Vagina (tissue), 2 donors: ENCODE results near the gene FSTL3. TPM values are rescaled to one million over a fixed set of nuclear protein-coding genes. Genes with fewer than 3 reads are reported as not detected.

Source experiments
- DNase-seq, 2 donors: peaks; one replicate each; pipeline ENCODE4 v3.0.0-alpha.2; 2017; ENCODE audit errors: extremely low spot score in 2 of 2
- H3K27ac ChIP-seq: fragments of 200-600 bp; sonication (generic); one replicate; pipeline ENCODE4 v1.5.1; 2019
- H3K27me3 ChIP-seq: fragments of 200-600 bp; sonication (generic); one replicate; pipeline ENCODE4 v1.5.1; 2019
- H3K36me3 ChIP-seq, 2 donors: fragments of 200-600 bp; sonication (generic); one replicate each; pipeline ENCODE4 v1.5.1; 2017 to 2019
- H3K4me1 ChIP-seq: fragments of 200-600 bp; sonication (generic); one replicate; pipeline ENCODE4 v1.5.1; 2019
- H3K4me3 ChIP-seq, 2 donors: fragments of 200-600 bp; sonication (generic); 1 replicate in 1 of 2; 2 replicates in 1 of 2; pipeline ENCODE4 v1.5.1; 2016 to 2019
- H3K9me3 ChIP-seq: fragments of 200-600 bp; sonication (generic); one replicate; pipeline ENCODE4 v1.5.1; 2019
- POLR2A ChIP-seq, 2 donors: fragments of 450-650 bp; IDR thresholded peaks; one replicate each; pipeline ENCODE4 v1.6.1; 2017; ENCODE audit warnings: antibody characterized with exemption in 2 of 2, mild to moderate bottlenecking in 2 of 2, moderate library complexity in 2 of 2
- POLR2AphosphoS5 ChIP-seq, 2 donors: sonication (generic); formaldehyde crosslinking; IDR thresholded peaks; one replicate each; pipeline ENCODE4 v1.9.0; 2017; ENCODE audit warnings: antibody characterized with exemption in 2 of 2, mild to moderate bottlenecking in 2 of 2, low read depth in 1 of 2; ENCODE audit not compliant: insufficient read depth in 1 of 2
- intact Hi-C: fragments of 100-400 bp; cut with DNase I; formaldehyde crosslinking; loops from one replicate; pipeline ENCODE4 v1.15.1; 2023
- total RNA-seq: library from RNA; depleted of rRNA; stranded (reverse); fragments of >200 nt; gene quantifications from one replicate; pipeline ENCODE4 v1.2.3, GENCODE V29; 2016
- TF ChIP-seq, protein P1 (sequence below), 3 experiments: fragments of 450-650 bp in 2 of 3; fragments of 200-600 bp in 1 of 3; sonication (generic) in 1 of 3; IDR thresholded peaks; one replicate each; pipeline ENCODE4 v1.5.1; 2017 to 2019; ENCODE audit warnings: antibody characterized with exemption in 3 of 3, mild to moderate bottlenecking in 2 of 3, moderate library complexity in 2 of 3

FSTL3 gene
- total RNA-seq, 1 donor from 2014 or later = 129 TPM

DNA sequence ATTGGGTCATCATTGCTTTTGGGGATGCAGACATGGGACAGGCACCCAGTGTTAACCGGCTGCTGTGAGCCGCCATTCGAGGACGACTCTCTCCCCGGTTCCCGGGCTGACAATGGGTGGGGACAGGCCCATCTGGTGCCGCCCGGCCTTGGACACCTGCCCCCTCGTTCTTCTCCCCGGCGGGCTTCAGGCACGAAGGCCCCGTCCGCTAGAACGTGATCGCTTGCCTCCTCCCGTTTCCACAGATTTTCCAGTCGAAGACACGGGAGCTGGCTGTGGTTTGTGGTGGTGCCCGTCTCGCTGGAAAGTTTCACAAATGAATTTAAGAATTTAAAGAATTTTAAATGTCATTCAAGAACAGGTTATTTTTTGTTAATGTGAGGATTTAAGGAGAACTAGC, 34.6 kb downstream of the FSTL3 start:
- no peak for DNase-seq
- H3K4me1 ChIP-seq = peaks cover 30% of the 10 kb centered on the region
- H3K27me3 ChIP-seq = no peaks in the 10 kb centered on the region
- H3K4me3 ChIP-seq = peak overlapping the region; percentile 59 to 73
- H3K27ac ChIP-seq = peak overlapping the region; percentile 87
- intact Hi-C loops = no loop called here
- no peaks in the 10 kb centered on the region for H3K36me3 ChIP-seq
- TF ChIP-seq POLR2AphosphoS5 (IDR thresholded peaks at IDR 0.05; ENCODE audit: insufficient read depth in 1 of 2, low read depth in 1 of 2) (no peak), POLR2A (IDR thresholded peaks at IDR 0.05) (no peak)
- TF ChIP-seq, protein P1, sequence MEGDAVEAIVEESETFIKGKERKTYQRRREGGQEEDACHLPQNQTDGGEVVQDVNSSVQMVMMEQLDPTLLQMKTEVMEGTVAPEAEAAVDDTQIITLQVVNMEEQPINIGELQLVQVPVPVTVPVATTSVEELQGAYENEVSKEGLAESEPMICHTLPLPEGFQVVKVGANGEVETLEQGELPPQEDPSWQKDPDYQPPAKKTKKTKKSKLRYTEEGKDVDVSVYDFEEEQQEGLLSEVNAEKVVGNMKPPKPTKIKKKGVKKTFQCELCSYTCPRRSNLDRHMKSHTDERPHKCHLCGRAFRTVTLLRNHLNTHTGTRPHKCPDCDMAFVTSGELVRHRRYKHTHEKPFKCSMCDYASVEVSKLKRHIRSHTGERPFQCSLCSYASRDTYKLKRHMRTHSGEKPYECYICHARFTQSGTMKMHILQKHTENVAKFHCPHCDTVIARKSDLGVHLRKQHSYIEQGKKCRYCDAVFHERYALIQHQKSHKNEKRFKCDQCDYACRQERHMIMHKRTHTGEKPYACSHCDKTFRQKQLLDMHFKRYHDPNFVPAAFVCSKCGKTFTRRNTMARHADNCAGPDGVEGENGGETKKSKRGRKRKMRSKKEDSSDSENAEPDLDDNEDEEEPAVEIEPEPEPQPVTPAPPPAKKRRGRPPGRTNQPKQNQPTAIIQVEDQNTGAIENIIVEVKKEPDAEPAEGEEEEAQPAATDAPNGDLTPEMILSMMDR (IDR thresholded peaks at IDR 0.05) = no peak
- H3K9me3 ChIP-seq = no peaks in the 10 kb centered on the region

DNA sequence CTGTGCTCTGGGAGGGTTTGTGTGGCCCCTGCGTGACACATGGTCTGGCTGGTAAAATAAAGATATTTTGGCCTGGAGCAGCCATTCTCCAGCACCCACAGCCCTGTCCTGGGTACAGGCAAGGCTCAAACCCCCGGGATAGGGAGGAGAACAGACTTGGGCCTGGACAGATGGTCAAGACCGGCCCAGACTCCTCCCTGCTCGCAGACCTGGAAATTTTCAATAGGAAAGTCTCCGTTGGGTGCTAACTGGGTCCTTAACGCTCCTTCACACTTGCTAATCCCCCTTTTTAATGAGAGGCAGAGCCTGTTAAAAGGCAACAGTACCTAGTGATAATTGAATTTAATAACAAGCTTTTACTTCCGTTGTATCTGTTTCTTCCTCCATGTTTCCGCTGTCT, 35.1 kb downstream of the FSTL3 start:
- peaks cover 30% of the 10 kb centered on the region for H3K4me1 ChIP-seq
- no peaks in the 10 kb centered on the region for H3K27me3 ChIP-seq
- H3K27ac ChIP-seq = peak overlapping the region; percentile 87
- no peaks in the 10 kb centered on the region for H3K9me3 ChIP-seq
- DNase-seq = no peak
- peak overlapping the region; percentile 59 to 73 for H3K4me3 ChIP-seq
- intact Hi-C loops = no loop called here
- no peaks in the 10 kb centered on the region for H3K36me3 ChIP-seq
- TF ChIP-seq POLR2A (IDR thresholded peaks at IDR 0.05) (no peak), POLR2AphosphoS5 (IDR thresholded peaks at IDR 0.05; ENCODE audit: insufficient read depth in 1 of 2, low read depth in 1 of 2) (no peak)
- TF ChIP-seq, protein P1 (IDR thresholded peaks at IDR 0.05) = no peak

DNA sequence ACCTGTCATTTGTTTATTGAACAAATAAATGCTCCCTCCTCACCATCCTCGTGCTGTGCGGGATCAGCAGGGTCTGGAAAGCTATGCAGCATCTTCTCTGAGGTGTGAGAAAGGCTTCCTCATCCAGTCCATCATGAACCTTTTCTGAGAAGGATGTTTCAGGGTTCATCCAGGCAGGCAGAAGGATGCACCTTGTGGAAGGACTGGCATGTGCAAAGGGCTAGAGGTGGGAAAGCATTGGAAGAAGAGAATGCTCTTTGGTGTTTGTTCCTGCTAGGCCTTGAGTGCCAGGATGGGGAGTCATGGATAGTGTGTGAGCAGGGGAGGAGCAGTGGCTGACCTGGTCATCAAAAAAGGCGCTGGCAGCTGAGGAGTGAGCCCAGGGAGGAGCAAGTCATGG, 39.2 kb downstream of the FSTL3 start:
- no peak overlapping the region for H3K27ac ChIP-seq
- intact Hi-C loops = no loop called here

GRCh38 chr19:718251-718951, 42.2 kb downstream of the FSTL3 start:
- TF ChIP-seq, protein P1 (IDR thresholded peaks at IDR 0.05) = no peak
- TF ChIP-seq POLR2AphosphoS5 (IDR thresholded peaks at IDR 0.05; ENCODE audit: insufficient read depth in 1 of 2, low read depth in 1 of 2) = peak in 1 of 2 donors; percentile 35
- no peak for TF ChIP-seq POLR2A (IDR thresholded peaks at IDR 0.05)
- H3K27ac ChIP-seq = peak overlapping the region; percentile 91
- no peak for DNase-seq
- peaks cover 47% of the 10 kb centered on the region for H3K4me1 ChIP-seq
- intact Hi-C loops = no loop called here
- H3K27me3 ChIP-seq = no peaks in the 10 kb centered on the region
- H3K36me3 ChIP-seq = no peaks in the 10 kb centered on the region
- peak overlapping the region; percentile 35 to 54 for H3K4me3 ChIP-seq
- H3K9me3 ChIP-seq = no peaks in the 10 kb centered on the region

More for the DNA sequence above, 39.2 kb downstream of the FSTL3 start:
- Histone ChIP-seq H3K4me1 (peaks cover 43% of the 10 kb centered on the region), H3K4me3 (no peak overlapping the region), H3K9me3 (no peaks in the 10 kb centered on the region), H3K36me3 (no peaks in the 10 kb centered on the region), H3K27me3 (no peaks in the 10 kb centered on the region)
- DNase-seq = no peak
- no peak for TF ChIP-seq POLR2A (IDR thresholded peaks at IDR 0.05)
- no peak for TF ChIP-seq POLR2AphosphoS5 (IDR thresholded peaks at IDR 0.05; ENCODE audit: insufficient read depth in 1 of 2, low read depth in 1 of 2)
- TF ChIP-seq, protein P1 (IDR thresholded peaks at IDR 0.05) = no peak

- peaks cover 47% of the 10 kb centered on the region for H3K4me1 ChIP-seq
- no peak for DNase-seq
- no peaks in the 10 kb centered on the region for H3K27me3 ChIP-seq
- H3K4me3 ChIP-seq = peak overlapping the region; percentile 35 to 54
- peak overlapping the region; percentile 91 for H3K27ac ChIP-seq
- no peaks in the 10 kb centered on the region for H3K9me3 ChIP-seq
- TF ChIP-seq POLR2A (IDR thresholded peaks at IDR 0.05) = peak in 1 of 2 donors; percentile 14
- peak; percentile 23 to 65 for TF ChIP-seq POLR2AphosphoS5 (IDR thresholded peaks at IDR 0.05; ENCODE audit: insufficient read depth in 1 of 2, low read depth in 1 of 2)
- TF ChIP-seq, protein P1 (IDR thresholded peaks at IDR 0.05) = no peak
- no peaks in the 10 kb centered on the region for H3K36me3 ChIP-seq
- intact Hi-C loops = no loop called here
Measured at GRCh38 chr19:718991-719512, 42.9 kb downstream of the FSTL3 start.
